Frontal cortex (tissue), 4 donors: ENCODE measurements around the gene PPFIBP2. TPM values are rescaled to one million over a fixed set of nuclear protein-coding genes. Genes with fewer than 3 reads are reported as not detected.
"Not testable (repeated sequence)": the region's sequence is repeated elsewhere in the genome, so short reads cannot be mapped to it uniquely, and the experiment has no call there.

Experiments used
- DNase-seq, 2 donors: peaks; one replicate each; pipeline ENCODE4 v3.0.0; 2012; ENCODE audit warnings: low spot score in 2 of 2
- FAIRE-seq: peaks from 2 replicates; lab custom pipeline; 2012; peaks lifted over from hg19 to GRCh38; lab: Jason Lieb, UNC
- total RNA-seq: library from RNA; depleted of rRNA; stranded (reverse); fragments of >200 nt; gene quantifications from one replicate; pipeline ENCODE4 v1.2.3, GENCODE V29; 2014
- donor health status: control.
- donor health status: control.
- donor health status: control.

PPFIBP2 gene
- total RNA-seq, 1 donor from 2014 or later = 11.4 TPM

DNA sequence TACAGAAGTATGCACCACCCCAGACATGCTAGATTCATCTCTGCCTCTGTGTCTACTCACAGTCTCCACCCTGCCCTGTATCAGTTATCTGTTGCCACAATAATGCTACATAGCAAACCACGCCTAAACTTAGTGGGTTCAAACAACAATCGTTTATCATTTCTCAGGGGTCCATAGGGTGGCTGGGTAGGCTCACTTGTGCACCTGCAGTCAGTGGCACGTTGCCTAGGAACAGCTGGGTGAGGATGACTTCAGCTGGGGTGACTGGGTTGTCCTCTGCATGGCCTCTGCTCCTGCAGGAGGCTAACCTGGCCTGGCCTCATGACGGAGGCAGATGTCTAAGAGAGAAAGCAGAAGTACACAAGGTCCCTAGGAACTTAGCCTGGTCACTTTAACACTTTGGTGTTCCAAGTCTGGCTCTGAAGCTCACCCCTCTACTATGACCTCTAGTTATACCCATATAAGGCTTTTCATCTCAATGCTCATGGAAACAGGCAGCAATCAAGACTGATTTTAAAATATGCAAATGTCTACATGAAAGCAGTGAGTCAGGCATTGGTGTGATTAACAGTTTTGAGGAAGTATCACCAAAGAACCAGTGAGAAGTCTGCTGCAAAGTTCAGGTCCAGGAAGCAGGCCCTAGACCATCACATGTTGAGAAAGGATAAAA, 17.8 kb upstream of the PPFIBP2 start:
- DNase-seq = no peak
- no peak for FAIRE-seq

- DNase-seq (no peak), FAIRE-seq (no peak)
These were observed 15.6 kb upstream of the PPFIBP2 start for GRCh38 chr11:7498193-7498592.

GRCh38 chr11:7499081-7499480, 14.7 kb upstream of the PPFIBP2 start:
- FAIRE-seq (no peak), DNase-seq (no peak)

- FAIRE-seq (no peak), DNase-seq (no peak)
These were observed 13.5 kb upstream of the PPFIBP2 start for GRCh38 chr11:7500251-7500650.

DNA sequence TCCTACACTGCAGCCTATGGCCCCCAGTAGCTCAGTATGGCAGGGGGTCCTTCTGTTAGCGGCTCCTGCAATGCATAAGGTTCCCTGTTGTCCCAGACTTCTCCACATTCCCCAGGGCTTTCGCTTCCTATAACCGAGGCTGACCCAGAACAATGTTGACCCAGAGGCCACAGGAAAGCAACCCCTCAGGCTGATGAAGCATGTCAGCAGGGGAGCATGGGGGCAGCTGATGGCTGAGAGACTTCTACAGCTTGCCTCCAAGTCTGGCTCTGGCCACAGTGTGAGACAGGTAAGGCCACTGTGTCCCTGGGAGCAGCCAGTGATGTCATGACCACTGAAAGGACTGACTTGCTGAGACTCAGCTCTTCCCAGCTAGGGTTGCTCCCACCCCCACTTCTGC, 12.5 kb upstream of the PPFIBP2 start:
- DNase-seq = no peak
- no peak for FAIRE-seq

GRCh38 chr11:7501894-7502293, 11.9 kb upstream of the PPFIBP2 start:
- FAIRE-seq = no peak
- no peak for DNase-seq

DNA sequence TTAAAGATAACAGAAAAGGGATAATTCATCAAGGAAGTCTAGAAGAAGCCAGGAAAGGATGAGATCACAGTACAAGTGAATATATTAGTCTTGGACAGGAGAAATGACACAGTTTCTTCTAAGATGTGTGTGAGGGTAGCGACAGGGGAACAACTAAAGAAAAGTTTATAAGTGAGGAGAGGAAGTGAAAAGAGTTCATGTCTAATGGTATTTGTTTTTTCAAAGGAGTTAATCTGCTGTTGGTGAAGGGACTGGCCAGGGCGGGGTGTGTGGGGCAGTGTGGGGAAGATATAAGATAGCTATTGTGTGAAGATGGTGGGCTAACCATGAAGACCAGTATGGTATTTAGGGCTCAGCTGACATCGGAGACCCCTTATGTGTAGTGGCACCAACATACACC, 7.6 kb upstream of the PPFIBP2 start:
- FAIRE-seq (no peak), DNase-seq (no peak)

- FAIRE-seq = no peak
These were observed 5.7 kb upstream of the PPFIBP2 start for GRCh38 chr11:7508087-7508486.

GRCh38 chr11:7509966-7510365, 3.8 kb upstream of the PPFIBP2 start:
- FAIRE-seq = no peak
- no peak for DNase-seq

More at GRCh38 chr11:7508087-7508486, 5.7 kb upstream of the PPFIBP2 start:
- no peak for DNase-seq

GRCh38 chr11:7511401-7511800, 2.4 kb upstream of the PPFIBP2 start:
- DNase-seq (peak in 1 of 2 donors; percentile 45), FAIRE-seq (no peak)

DNA sequence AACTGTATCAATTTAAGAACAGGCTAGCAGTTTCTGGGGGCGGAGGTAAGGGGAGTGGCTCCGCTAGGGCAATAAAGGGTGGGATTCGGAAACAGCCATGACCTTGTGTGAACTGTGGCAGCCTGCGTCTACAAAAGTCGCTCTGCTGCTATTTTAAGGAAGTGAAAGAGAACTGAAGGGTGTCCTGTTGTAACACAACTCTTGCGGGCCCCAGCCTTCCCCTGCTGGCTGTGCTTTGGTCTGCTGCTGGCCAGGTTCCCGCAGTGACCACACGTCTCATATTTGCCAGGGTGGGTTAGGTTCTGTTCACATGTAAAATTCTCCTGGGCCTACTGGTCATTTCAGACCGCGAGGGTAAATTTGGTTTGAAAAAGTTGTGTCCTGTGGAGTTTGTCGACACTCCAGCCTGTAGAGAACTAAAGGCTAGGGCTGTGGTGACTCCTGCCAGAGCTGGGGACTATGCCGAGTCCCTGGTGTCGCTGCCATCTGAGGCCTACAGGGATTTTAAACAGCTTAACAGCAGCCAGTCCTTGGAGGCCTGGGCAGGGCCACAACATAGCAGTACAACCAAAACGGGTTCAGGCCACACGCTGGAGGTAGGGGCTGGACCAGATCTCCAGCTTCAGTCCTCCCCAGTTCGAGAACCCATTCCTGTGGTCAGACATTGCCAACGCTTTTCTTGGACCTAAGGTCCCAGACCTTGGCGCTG, 1.1 kb upstream of the PPFIBP2 start:
- DNase-seq = peak; percentile 38 to 51
- no peak for FAIRE-seq

GRCh38 chr11:7514099-7514591, 346 bp downstream of the PPFIBP2 start:
- FAIRE-seq (no peak), DNase-seq (peak; percentile 25 to 36)

DNA sequence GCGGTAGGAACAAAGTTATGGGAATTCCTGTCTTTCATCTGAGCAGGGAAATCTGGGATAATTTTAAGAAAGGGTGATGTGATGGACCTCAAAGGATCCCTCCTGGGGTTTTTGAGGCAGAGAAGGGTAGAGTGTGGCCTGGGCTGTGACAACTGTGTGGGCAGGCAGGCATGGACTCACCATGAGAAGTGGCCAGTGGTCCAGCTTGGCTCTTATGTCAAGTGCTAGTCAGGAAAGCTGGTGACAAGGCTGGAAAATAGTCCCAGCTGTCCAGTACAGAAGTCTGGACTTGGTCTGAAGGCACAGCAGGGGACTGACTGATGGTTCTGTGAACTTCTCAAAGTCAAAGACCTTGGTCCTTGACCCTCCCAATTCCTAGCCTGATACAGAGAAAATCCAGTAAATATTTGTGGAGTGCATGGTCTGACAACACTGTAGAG, 1.7 kb downstream of the PPFIBP2 start:
- no peak for FAIRE-seq
- no peak for DNase-seq

DNA sequence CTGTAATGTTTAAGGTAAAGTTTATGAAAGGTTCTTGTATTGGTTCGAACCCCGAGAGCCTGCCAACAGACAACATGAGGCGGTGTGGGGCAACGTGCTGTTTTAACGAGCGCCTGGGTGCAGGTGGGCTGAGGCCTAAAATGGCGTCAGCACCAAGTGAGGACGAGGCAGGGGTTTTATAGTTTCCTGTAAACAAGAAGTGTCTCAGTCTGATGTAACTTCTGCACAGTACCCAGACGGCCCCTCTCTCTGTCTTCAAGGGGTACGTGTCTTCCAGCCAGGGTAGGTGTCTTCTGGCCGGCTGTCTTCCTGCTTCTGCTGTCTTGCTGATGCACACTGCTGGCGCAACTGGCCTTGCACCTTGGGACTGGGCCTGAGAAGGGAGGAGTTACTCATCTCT, 2.7 kb downstream of the PPFIBP2 start:
- DNase-seq (no peak), FAIRE-seq (no peak)

- DNase-seq, FAIRE-seq: not testable (repeated sequence)
These were observed 3.9 kb downstream of the PPFIBP2 start for GRCh38 chr11:7517743-7518142.

- FAIRE-seq (no peak), DNase-seq (no peak)
These were observed 5.2 kb downstream of the PPFIBP2 start for GRCh38 chr11:7518811-7519562.

- DNase-seq (no peak), FAIRE-seq (no peak)
These were observed 6.5 kb downstream of the PPFIBP2 start for GRCh38 chr11:7520011-7520942.

- DNase-seq = no peak
- FAIRE-seq = no peak
These were observed 7.2 kb downstream of the PPFIBP2 start for GRCh38 chr11:7520981-7521487.

DNA sequence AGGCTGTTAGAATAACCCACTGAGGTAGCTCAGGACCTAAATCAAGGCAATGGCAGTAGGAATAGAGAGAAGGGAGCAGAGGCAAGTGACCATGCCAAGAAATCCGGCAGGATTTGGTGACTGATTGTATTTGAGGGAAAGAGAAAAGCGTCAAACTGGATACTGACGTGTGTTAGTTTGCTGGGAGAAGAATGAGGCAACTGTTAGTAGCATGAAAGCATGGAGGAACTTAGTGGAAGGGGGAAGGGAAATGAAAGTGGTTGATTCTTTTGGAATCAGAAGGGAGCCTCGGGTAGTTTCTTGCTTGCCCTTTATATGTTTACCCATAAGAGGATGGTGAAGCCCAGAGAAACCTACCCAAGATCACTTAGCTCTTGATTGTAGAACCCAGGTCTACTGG, 8.3 kb downstream of the PPFIBP2 start:
- DNase-seq = no peak
- FAIRE-seq = no peak
